Activated T-cell treated with anti-CD3 and anti-CD28 coated beads, Interleukin-2, amount 50 U/mL, for 24 hours (primary cell): ENCODE measurements around the gene DPF3.

Source experiments
- DNase-seq: peaks from one replicate; pipeline ENCODE4 v3.0.0-alpha.2; 2020
- H3K27ac Mint-ChIP-seq: 2 replicates; pipeline ENCODE4 v1.8.0; 2020; ENCODE audit warnings: mild to moderate bottlenecking, mixed read lengths
- H3K27me3 Mint-ChIP-seq: 2 replicates; pipeline ENCODE4 v1.8.0; 2020; ENCODE audit warnings: mixed read lengths
- H3K36me3 Mint-ChIP-seq: 2 replicates; pipeline ENCODE4 v1.8.0; 2020; ENCODE audit warnings: low read depth, mixed read lengths
- H3K4me1 Mint-ChIP-seq: 2 replicates; pipeline ENCODE4 v1.8.0; 2020; ENCODE audit warnings: low read depth, mixed read lengths
- H3K4me3 Mint-ChIP-seq: 2 replicates; pipeline ENCODE4 v1.8.0; 2020; ENCODE audit warnings: mild to moderate bottlenecking, moderate library complexity, mixed read lengths
- H3K9me3 Mint-ChIP-seq: 2 replicates; pipeline ENCODE4 v1.8.0; 2020; ENCODE audit warnings: mixed read lengths

The DPF3 gene

GRCh38 chr14:72578514-72578913, 315.4 kb downstream of the DPF3 start:
- H3K4me3 Mint-ChIP-seq, result no peak overlapping the region
- no peaks in the 10 kb centered on the region for H3K27me3 Mint-ChIP-seq

GRCh38 chr14:72577521-72577920, 316.4 kb downstream of the DPF3 start:
- Mint-ChIP-seq H3K27ac (no peak overlapping the region), H3K36me3 (no peaks in the 10 kb centered on the region), H3K27me3 (no peaks in the 10 kb centered on the region), H3K4me1 (peaks cover 7% of the 10 kb centered on the region), H3K9me3 (no peaks in the 10 kb centered on the region), H3K4me3 (no peak overlapping the region)
- DNase-seq, result no peak

More at GRCh38 chr14:72578514-72578913, 315.4 kb downstream of the DPF3 start:
- peaks cover 11% of the 10 kb centered on the region for H3K4me1 Mint-ChIP-seq
- H3K9me3 Mint-ChIP-seq, result no peaks in the 10 kb centered on the region
- DNase-seq, result no peak
- H3K36me3 Mint-ChIP-seq, result no peaks in the 10 kb centered on the region
- H3K27ac Mint-ChIP-seq, result no peak overlapping the region

GRCh38 chr14:72576258-72576657, 317.6 kb downstream of the DPF3 start:
- Mint-ChIP-seq H3K4me1 (peaks cover 7% of the 10 kb centered on the region), H3K27ac (no peak overlapping the region), H3K9me3 (no peaks in the 10 kb centered on the region), H3K27me3 (no peaks in the 10 kb centered on the region), H3K4me3 (no peak overlapping the region), H3K36me3 (no peaks in the 10 kb centered on the region)
- no peak for DNase-seq

- Mint-ChIP-seq H3K27me3 (no peaks in the 10 kb centered on the region), H3K4me3 (no peak overlapping the region), H3K27ac (peak overlapping the region; percentile 5), H3K4me1 (peaks cover 7% of the 10 kb centered on the region), H3K36me3 (no peaks in the 10 kb centered on the region), H3K9me3 (no peaks in the 10 kb centered on the region)
- no peak for DNase-seq
These were observed 319.2 kb downstream of the DPF3 start for GRCh38 chr14:72574715-72575114.

- Mint-ChIP-seq H3K4me1 (peaks cover 7% of the 10 kb centered on the region), H3K36me3 (no peaks in the 10 kb centered on the region), H3K27me3 (no peaks in the 10 kb centered on the region), H3K4me3 (no peak overlapping the region), H3K9me3 (no peaks in the 10 kb centered on the region), H3K27ac (no peak overlapping the region)
- no peak for DNase-seq
These were observed 320.0 kb downstream of the DPF3 start for GRCh38 chr14:72573725-72574417.
